A673 (cell line): ENCODE data around the gene CABLES1. TPM values are rescaled to one million over a fixed set of nuclear protein-coding genes. Genes with fewer than 3 reads are reported as not detected.

Experiments used
- BruUV-seq: library from RNA; stranded (reverse); fragments of 400-500 nt; replicated peaks from 2 replicates; lab custom pipeline; 2021; lab: Mats Ljungman, UMichigan
- CTCF ChIA-PET: fragments of 300-600 bp; sonication (Branson Sonifier 250); formaldehyde crosslinking; loops from one replicate; lab custom pipeline; 2022; ENCODE audit warnings: antibody characterized with exemption; lab: Charles Lee
- POLR2A ChIA-PET: fragments of 300-600 bp; sonication (Branson Sonifier 250); formaldehyde crosslinking; loops from one replicate; lab custom pipeline; 2022; ENCODE audit warnings: antibody characterized with exemption; ENCODE audit not compliant: low non-redundant PET; lab: Charles Lee
- DNase-seq: peaks from one replicate; pipeline ENCODE4 v3.0.0-alpha.2; 2015; ENCODE audit warnings: low spot score
- H3K27ac ChIP-seq: fragments of 200-600 bp; sonication (generic); 2 replicates; pipeline ENCODE4 v1.5.1; 2016; ENCODE audit warnings: mixed run types, low read depth, mild to moderate bottlenecking, mixed read lengths, antibody characterized with exemption, low read length; ENCODE audit not compliant: poor library complexity, severe bottlenecking
- H3K27me3 ChIP-seq: fragments of 200-600 bp; sonication (generic); replicated peaks from 2 replicates; pipeline ENCODE4 v1.6.1; 2017; ENCODE audit warnings: mixed run types, low read depth, mild to moderate bottlenecking, mixed read lengths, antibody characterized with exemption, low read length; ENCODE audit not compliant: insufficient read depth, poor library complexity
- H3K36me3 ChIP-seq: fragments of 200-600 bp; sonication (generic); 2 replicates; pipeline ENCODE4 v1.6.1; 2016; ENCODE audit warnings: mixed run types, mild to moderate bottlenecking, mixed read lengths, antibody characterized with exemption, low read length; ENCODE audit not compliant: insufficient read depth, poor library complexity, severe bottlenecking
- H3K4me1 ChIP-seq: fragments of 200-600 bp; sonication (generic); 2 replicates; pipeline ENCODE4 v1.6.1; 2017; ENCODE audit warnings: mixed run types, mild to moderate bottlenecking, mixed read lengths, antibody characterized with exemption, low read length; ENCODE audit not compliant: insufficient read depth, poor library complexity, severe bottlenecking
- H3K4me3 ChIP-seq: fragments of 200-600 bp; sonication (generic); 2 replicates; pipeline ENCODE4 v1.5.1; 2016; ENCODE audit warnings: low read depth, mixed run types, mild to moderate bottlenecking, mixed read lengths, low read length; ENCODE audit not compliant: poor library complexity, severe bottlenecking
- H3K9me3 ChIP-seq: fragments of 200-600 bp; sonication (generic); 2 replicates; pipeline ENCODE4 v1.6.1; 2016; ENCODE audit warnings: mixed run types, low read depth, mild to moderate bottlenecking, mixed read lengths, antibody characterized with exemption, low read length; ENCODE audit not compliant: poor library complexity, severe bottlenecking
- EZH2 ChIP-seq: fragments of 200-600 bp; sonication (generic); IDR thresholded peaks from 2 replicates; pipeline ENCODE4 v1.6.1; 2017; ENCODE audit warnings: borderline replicate concordance, low read depth, mild to moderate bottlenecking, mixed read lengths, antibody characterized with exemption, low read length; ENCODE audit not compliant: poor library complexity, severe bottlenecking
- intact Hi-C: fragments of 100-400 bp; cut with micrococcal nuclease; formaldehyde crosslinking; loops from one replicate; pipeline ENCODE4 v1.10.0; 2022; ENCODE audit not compliant: unreplicated experiment
- total RNA-seq: library from RNA; stranded (reverse); gene quantifications from 2 replicates; pipeline ENCODE4 v1.2.3, GENCODE V29; 2021
- TF ChIP-seq, protein P1 (sequence below): fragments of 300-800, 200-600 bp; sonication (generic); conservative IDR thresholded peaks from 2 replicates; pipeline ENCODE4 v1.5.1; 2017; ENCODE audit warnings: low read depth, mild to moderate bottlenecking, antibody characterized with exemption, low read length, moderate library complexity, mixed read lengths

The CABLES1 gene
- total RNA-seq, 1 experiment from 2014 or later, result 7.2 TPM

DNA sequence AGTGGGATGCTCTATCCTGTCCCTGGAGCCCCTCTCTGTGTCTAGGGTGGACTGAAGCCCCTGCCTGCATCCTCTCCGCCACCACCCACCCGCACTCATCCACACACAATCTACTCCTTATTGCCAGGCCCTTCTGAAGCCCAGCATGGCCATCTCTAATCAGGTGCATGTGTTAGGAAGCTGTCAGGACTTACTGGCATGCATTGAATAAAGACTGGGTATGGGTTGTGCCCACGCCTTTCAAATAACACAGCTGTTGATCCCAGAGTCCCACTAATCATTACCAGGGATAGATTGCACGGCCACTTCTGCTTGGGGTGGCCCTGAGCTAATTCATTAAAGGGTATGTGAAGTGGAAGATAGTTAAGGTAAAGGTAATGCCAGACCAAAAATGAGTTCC lies 88.4 kb downstream of the CABLES1 start:
- ChIA-PET CTCF (interaction anchor here (0.7 kb wide), 1 partner anchor 8 kb away, joined by 5 read pairs; no protein-coding TSS in a partner anchor), POLR2A (no interaction called here)
- no peak overlapping the region for H3K27ac ChIP-seq
- TF ChIP-seq EZH2, result no peak
- TF ChIP-seq, protein P1, sequence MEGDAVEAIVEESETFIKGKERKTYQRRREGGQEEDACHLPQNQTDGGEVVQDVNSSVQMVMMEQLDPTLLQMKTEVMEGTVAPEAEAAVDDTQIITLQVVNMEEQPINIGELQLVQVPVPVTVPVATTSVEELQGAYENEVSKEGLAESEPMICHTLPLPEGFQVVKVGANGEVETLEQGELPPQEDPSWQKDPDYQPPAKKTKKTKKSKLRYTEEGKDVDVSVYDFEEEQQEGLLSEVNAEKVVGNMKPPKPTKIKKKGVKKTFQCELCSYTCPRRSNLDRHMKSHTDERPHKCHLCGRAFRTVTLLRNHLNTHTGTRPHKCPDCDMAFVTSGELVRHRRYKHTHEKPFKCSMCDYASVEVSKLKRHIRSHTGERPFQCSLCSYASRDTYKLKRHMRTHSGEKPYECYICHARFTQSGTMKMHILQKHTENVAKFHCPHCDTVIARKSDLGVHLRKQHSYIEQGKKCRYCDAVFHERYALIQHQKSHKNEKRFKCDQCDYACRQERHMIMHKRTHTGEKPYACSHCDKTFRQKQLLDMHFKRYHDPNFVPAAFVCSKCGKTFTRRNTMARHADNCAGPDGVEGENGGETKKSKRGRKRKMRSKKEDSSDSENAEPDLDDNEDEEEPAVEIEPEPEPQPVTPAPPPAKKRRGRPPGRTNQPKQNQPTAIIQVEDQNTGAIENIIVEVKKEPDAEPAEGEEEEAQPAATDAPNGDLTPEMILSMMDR, result no peak
- H3K27me3 ChIP-seq, result peaks cover 3% of the 10 kb centered on the region
- H3K4me3 ChIP-seq, result no peak overlapping the region
- intact Hi-C loops, result no loop called here
- DNase-seq, result no peak
- no peaks in the 10 kb centered on the region for H3K9me3 ChIP-seq
- H3K36me3 ChIP-seq, result no peaks in the 10 kb centered on the region
- BruUV-seq, result no TSS peak
- H3K4me1 ChIP-seq, result peaks cover 22% of the 10 kb centered on the region

DNA sequence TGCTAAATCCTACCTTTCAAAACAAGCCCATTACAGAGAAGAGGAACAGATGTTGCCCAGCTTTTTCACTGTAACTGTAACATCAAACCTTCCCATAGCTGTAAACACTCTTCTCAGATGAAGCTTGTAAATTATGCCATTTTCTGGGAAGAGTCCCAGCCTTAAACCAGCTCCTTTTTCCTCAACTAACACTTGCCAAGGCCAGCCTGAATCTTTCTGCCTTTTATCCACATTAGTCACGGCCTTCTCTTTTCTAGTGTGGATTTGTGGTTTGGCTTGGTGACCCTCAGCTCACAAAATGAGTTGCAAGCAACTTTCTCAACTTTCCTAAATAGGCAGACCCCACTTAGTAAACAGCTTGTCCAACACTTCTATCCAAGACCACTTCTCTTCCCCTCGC lies 90.2 kb downstream of the CABLES1 start:
- DNase-seq, result no peak
- POLR2A ChIA-PET, result no interaction called here
- intact Hi-C loops, result no loop called here

DNA sequence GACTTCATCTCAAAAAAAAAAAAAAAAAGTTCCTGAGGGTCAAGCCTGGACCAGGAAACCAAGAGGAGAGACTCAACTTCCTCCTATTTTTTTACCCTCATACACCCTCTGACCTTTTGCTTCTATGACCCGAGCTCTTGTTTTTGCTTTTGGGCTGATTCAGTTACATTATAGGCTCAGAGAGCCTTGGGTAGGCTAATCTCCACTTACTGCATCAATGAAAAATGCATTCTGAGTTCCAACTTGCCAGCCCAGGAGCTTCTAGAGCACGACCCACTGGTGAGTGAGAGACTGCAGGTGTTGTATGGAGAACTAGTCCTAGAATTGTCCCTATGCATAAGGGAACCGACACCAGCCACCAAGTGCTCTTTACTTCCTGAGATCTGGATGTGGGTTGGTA lies 91.1 kb downstream of the CABLES1 start:
- ChIA-PET CTCF (no interaction called here), POLR2A (no interaction called here)
- Histone ChIP-seq H3K36me3 (no peaks in the 10 kb centered on the region), H3K4me1 (peaks cover 39% of the 10 kb centered on the region), H3K27me3 (no peaks in the 10 kb centered on the region), H3K27ac (no peak overlapping the region), H3K4me3 (no peak overlapping the region), H3K9me3 (no peaks in the 10 kb centered on the region)
- TF ChIP-seq EZH2, result no peak
- TF ChIP-seq, protein P1, result no peak
- intact Hi-C loops, result loop anchor here (1.0 kb wide), 1 partner anchor 83 kb away; no protein-coding TSS in a partner anchor
- no peak for DNase-seq
- no TSS peak for BruUV-seq

More for the DNA sequence above, 90.2 kb downstream of the CABLES1 start:
- TF ChIP-seq, protein P1, result no peak
- no peak for TF ChIP-seq EZH2
- CTCF ChIA-PET, result no interaction called here
- peaks cover 3% of the 10 kb centered on the region for H3K27me3 ChIP-seq
- no TSS peak for BruUV-seq
- no peaks in the 10 kb centered on the region for H3K9me3 ChIP-seq
- H3K4me1 ChIP-seq, result peaks cover 30% of the 10 kb centered on the region
- H3K36me3 ChIP-seq, result no peaks in the 10 kb centered on the region
- H3K27ac ChIP-seq, result no peak overlapping the region
- H3K4me3 ChIP-seq, result no peak overlapping the region
